HG03439 (cell line): Measurements from ENCODE around the gene WNT5A.

Experiments
- ATAC-seq: cut with Tn5 transposase; IDR thresholded peaks from one replicate; pipeline ENCODE4 v1.9.1; 2021; ENCODE audit warnings: mild to moderate bottlenecking, moderate library complexity; ENCODE audit not compliant: unreplicated experiment

WNT5A gene

DNA sequence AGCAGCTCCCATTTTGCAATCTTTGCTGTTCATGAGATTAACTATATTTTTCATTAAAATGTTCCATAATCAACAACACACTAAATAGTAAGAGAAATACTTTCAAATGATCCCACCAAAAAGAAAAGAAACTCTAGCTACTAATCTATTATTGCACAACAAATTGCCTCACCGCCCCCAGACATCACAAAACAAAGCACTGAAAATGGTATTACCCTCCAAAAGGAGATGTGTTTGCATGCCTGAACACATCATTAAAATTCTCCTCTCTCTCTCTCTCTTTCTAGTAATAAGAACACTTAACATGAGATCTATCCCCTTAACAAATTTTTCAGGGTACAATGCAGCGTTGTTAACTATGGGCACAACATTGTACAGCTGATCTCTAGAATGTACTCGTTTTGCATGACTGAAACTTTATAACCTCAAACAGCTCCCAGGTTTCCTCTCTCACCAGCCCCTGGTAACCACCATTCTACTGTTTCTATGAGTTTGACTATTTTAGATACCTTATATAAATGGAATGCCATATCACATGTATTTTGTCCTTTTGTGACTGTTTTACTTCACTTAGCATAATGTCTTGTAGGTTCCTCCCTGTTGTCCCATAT lies 33.1 kb downstream of the WNT5A start:
- no peak for ATAC-seq

GRCh38 chr3:55452886-55453285 lies 34.2 kb downstream of the WNT5A start:
- no peak for ATAC-seq

GRCh38 chr3:55449527-55449926 lies 37.6 kb downstream of the WNT5A start:
- ATAC-seq: no peak

- no peak for ATAC-seq
Observed at GRCh38 chr3:55446850-55447249, 40.3 kb downstream of the WNT5A start.

- no peak for ATAC-seq
Observed at GRCh38 chr3:55445551-55445950, 41.6 kb downstream of the WNT5A start.

- ATAC-seq: no peak
Observed at GRCh38 chr3:55443346-55443745, 43.8 kb downstream of the WNT5A start.

DNA sequence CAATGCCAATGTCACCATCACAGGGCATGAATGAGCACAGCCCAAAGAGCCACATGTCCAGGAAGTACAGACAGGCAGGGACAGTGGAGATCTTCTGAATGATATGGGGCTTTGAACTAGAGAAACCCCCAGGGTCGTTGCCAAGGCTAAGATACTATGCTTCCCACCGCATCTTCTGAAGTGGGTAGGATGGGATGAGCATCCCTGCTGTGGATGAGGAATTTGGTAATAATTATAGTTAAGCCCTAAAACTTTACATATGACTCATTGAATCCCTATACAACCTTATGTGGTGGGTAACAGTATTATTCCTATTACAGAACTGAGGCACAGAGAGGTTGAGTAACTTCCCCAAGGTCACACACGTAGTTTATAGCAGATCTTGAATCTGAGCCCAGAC lies 44.2 kb downstream of the WNT5A start:
- no peak for ATAC-seq

- no peak for ATAC-seq
Observed at GRCh38 chr3:55441499-55441898, 45.6 kb downstream of the WNT5A start.

DNA sequence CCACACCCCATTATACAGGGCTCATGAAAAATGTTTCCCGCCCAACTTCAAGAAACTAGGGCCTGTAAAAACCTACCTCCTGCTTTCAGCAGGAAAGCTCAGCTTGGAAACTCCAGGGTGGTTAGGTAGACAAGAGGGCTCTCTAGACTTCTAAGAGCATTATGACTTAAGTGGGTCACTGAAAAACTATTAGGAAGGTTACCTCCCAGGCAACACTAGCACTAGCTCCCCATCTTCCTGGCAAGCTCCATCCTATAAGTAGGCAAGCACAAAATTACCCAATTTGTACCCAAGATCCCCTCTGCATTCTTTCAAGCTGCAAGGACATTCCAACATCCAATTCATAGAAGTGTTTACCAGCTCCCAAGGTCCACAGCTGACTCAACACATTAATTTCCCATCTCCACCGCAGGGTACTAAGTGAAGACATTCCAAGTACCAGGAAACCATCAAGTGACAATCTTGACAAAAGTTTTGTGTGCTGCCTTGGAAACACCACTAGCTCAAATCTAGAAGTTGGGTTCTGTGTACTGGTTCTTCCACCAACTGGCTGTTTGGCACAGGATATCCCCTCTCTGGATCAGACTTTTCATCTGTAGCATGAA lies 46.9 kb downstream of the WNT5A start:
- ATAC-seq: no peak

DNA sequence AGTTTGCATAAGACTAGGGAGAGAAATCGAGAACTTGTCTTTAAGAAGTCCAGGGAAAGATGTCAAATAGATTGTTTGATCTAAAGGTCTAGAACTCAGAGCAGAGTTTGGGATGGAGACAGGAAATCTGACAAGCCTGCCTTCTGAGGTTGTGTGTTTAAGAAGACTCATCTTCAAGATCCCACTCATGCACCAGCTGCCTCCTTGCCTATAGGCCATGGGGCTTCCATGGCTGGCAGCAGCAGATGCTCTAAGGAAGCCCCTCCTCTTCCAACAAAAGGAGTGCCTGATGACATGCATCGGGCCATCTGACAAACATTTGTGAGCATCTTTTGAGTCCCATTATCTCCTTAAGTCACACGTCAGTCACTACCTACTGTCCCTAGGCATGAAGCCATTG lies 47.4 kb downstream of the WNT5A start:
- ATAC-seq: no peak

DNA sequence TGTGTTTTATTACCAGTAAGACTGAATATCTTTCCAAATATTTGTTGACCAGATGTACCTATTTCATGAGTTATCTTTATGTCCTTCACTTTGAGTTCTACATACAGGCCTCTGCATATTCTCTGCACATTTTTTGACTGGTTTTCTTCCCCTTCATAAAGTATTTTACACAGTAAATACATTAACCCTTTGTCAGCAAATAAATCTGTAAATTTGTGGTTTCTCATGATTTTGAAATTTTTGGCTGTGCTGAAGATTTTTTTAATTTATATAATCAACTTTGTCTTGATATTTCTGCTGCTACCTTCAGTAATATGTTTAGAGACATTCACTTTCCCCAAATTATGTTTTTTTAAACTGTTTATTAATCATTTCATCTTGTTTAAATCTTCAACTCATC lies 50.5 kb downstream of the WNT5A start:
- ATAC-seq: no peak

GRCh38 chr3:55435491-55435890 lies 51.6 kb downstream of the WNT5A start:
- ATAC-seq: no peak

DNA sequence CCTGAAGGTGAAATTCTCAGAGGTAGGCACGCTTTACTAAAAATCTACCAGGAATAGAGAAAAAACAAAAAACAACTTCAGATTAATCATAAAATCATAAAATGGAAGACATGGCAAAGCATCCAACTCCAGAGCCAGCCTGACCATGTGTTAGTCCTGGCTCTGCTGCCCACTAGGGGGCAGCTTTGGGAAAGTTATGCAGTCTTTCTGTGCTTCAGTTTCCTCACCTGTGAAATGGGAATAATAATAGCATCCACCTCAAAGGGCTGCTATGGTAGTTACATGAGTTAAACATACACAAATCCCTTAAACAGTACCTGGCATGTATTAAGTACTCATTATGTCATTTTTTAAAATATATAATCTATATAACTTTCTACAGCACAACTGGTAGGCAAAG lies 52.3 kb downstream of the WNT5A start:
- ATAC-seq: no peak

- no peak for ATAC-seq
Observed at GRCh38 chr3:55431041-55431440, 56.1 kb downstream of the WNT5A start.

GRCh38 chr3:55427739-55428138 lies 59.4 kb downstream of the WNT5A start:
- no peak for ATAC-seq

DNA sequence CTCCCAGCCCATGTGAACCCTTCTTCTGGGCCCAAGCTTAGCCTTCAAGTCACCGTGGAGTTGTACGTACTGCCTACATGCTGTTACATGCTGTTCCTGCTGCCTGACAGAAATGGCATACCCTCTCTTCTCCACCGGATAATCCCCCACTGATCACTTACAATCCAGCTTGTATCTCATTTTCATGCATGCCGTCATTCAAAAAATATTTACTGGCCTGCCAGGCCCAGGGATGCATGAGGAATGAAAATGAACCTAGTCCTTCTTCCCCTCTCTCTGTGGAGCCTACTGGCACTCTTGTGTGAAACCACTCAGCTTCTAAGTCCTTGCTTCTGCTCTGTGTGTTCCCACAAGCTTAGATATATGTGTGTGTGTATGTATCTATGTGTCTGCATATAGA lies 60.6 kb downstream of the WNT5A start:
- no peak for ATAC-seq

DNA sequence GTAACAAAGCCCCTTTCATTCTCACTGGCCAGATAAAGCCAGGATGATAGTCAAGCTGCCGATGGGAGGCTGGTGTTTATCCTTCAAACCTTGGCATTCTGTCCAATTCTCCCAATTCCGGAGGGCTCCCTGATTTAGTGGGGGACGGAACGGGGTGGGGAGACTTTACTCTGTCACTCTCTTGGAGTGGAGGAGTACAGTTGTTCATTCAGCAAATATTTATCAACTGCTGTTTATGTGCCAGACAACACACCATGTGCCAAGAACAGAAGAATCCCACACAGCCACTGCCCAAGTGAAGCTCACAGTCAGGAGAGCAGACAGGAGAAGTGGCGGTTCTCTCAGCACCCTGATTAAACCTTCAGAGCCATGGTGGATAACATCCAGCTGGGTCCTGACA lies 63.3 kb downstream of the WNT5A start:
- ATAC-seq: no peak

DNA sequence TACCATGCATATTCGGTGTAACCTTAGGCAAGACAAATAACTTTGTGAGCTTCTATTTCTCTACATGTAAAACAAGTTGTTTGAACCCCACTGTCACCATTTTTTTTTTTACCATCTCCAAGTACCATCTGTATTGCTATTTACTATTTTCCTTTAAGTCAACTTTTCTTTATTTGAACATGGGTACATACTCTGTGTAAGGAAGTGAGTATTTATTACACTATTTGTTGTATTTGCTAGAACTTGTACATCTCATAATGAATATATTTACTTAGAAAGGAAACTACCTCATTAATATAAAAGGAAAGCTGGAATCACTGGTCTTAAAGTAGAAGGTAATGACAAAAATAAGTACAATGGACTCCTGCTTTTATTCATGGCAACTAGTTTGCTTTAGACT lies 69.9 kb downstream of the WNT5A start:
- ATAC-seq: no peak

GRCh38 chr3:55416331-55416821 lies 70.7 kb downstream of the WNT5A start:
- no peak for ATAC-seq
